Measurements from ENCODE around the gene MLC1.
A peak's percentile ranks its signal among the peaks of the same experiment; 100 is the strongest.

Gene MLC1

DNA sequence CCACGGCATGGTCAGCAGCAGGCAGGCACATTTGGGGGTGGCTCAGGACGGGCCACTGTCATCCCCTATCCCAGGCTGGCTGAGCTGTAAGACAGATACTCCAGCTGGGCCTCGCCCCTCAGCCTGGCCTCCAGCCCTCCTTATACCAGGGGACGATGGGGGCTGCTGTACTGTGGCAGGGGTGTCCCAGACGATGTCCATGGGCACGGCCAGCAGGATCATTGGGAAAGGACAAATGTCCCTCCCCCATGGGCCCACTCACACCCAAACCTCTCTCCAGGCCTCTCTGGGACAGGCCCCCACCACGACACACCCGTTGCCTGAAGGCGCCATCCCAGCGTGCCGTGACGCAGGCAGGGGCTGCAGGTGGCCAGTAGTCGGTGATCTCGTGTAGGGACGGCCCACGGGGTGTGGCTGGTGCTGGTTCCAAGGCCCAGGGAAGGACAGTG is 71.1 kb downstream of the MLC1 start:
- no peak for DNase-seq

DNA sequence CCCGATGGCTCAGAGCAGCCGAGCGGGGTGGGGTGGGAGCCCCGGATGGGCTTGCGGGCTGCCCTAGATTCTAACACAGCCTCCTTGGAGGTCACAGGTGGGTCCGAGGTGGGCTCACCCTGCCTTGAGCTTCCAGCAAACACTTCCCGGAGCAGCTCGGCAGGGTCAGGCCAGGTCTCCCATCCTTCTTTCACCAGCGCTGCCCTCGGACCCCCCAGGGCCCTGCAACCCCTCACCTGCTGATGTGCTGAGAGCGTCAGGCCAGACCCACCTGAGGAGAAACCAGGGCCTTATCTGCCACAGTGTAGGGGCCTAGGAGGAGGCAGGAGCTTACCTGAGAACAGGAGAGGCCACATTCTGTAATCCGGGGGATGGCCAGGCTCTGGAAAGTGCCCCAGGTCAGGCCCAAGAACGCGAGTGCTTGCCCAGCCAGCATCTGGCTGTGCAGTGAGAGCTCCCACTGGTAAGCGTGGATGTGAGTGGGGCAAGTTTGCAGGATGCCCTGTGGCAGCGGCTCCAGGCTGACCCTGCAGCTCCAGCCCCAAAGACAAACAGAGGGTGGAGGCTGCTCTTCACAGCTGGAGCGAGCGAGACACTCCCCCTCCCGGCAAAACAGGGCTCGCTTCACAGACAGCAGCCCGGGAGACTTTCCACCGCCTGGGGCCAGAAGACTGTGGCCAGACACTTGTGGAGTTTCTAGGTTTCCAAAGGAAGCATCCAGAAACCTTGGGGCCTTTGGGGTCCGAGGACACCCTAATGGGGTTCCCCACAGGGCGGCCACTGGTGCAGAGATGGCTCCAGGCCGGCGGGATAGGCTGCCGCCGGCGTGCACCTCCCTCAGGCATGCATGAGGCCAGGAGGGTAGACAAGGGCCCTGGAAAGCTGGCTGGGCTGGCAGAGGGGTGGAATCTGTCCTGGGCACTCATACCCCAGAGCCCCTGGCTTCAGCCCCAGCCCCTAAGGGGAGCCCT is 72.7 kb downstream of the MLC1 start, which contains the start of gene IL17REL:
TSS of gene IL17REL (minus strand) at position 555 of the 971 bp plus-strand sequence. CDS start at position 436, 119 bp downstream.
- no peak for DNase-seq

DNA sequence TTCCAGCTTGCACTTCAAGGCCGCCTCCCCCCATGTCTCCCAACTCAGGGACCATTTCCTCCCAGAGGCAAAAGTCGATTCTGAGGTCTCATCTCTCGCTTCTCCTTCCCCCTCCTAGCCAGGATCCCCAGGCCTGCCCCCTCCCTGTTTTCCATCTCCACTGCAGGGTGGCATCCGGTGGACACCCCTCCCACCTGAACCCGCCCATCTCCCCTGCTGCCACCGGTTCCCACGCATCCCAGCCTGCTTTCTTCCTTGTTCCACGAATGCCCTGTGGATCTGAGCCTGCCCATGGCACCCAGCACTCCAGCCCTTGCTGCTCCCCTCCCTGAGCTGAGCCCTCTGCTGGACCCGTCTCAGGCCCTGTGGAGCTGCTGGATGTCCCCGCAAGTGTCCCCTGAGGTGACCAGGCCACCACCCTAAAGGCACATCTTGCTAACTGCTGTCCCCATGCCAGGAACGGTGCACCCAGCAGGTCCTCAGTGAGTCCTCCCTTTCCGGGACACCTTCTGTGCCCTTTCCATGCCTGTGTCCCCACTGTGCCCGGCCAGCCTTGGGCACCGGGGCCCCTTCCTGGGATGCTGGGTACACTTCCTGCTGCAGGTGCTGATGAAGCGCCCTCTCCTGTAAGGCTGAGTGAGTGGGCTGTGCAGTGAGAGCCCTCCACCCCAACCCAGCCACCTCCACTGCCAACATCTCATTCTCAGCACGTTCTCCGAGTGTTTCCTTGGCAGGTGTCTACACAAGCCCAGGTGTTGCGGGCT is 73.6 kb downstream of the MLC1 start:
- no peak for DNase-seq

DNA sequence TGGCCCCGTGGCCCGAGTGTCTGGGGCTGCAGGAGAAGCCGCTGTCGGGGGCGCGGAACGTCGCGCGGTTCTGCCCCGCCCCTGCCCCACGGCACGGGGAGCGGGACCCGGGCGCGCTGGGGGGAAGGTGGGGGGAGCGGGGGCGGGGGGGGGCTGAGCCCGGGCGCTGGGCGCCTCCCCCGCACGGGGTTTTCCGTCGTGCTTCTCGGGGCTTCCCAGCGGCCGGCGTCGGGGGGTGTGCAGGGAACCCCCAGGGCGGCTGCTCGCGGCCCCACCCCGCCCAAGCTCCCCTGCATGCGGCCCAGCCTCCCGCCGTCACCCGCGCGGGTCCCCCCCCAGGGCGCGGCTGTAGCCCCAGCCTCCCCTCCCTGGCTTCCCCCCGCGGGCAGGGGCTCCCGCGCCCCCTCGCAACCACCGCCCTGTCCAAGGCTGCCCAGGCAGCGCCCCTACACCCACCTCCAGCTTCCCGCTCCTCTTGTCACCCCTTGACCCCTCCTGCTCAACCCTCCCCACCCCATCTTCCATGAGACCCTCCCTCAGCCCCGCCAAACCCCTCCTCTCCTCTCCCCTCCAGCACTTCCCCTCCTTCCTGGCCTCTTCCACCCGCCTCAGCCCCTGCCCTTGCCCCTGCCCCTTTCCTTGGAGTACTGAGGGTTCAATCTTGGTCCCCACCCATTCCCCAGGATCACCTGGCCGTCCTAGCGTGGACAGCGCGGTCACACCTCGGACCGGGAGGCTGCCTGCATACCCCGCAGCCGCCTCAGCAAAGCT is 74.4 kb downstream of the MLC1 start:
- peak; percentile 74 to 79 for DNase-seq

DNA sequence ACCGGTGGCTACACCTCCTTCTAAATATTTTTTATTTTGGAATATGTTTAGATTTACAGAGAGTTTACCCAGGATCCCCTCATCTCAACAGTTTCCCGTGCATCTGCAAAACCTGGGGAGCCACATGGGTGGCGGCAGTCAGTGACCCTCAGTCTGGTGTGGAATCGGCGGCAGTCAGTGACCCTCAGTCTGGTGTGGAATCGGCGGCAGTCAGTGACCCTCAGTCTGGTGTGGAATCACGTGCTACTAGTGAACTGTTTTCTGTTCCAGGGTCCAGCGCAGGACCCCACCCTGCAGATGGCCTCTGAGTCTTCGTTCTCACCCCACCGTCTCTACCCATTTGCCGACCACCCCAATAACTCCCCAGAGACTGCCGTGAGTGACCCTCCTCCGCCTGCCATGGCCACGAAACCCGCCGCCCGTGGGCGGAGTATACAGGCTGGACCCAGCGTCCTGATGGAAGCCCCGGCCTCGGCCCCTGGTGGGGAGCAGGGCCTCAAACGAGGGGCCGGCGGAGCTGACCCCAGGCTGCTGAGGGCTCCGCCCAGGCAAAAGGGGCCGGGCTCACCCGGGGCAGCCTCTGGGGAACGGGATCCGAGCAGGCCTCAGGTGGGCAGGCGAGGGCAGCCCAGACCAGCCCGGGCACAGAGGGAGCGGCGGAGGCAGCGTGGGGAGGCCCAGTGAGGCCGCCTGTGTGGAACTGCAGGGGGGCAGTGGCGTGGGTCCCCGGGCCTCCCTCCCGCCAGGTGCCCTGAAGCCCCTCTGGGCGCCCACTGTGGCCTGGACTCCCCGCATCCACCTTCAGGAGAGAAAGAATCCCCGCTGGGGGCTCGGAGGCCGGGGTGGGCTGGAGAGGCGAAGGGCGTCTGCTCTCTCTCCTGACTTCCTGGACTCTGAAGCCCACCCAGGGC is 75.2 kb downstream of the MLC1 start:
- DNase-seq = no peak

Data from CD4-positive, alpha-beta T cell treated with Interferon alpha-2 for 1 hour (primary cell).